Activated naive CD8-positive, alpha-beta T cell treated with anti-CD3 and anti-CD28 coated beads for 36 hours (primary cell): ENCODE data around the gene CIDEB. TPM values are rescaled to one million over a fixed set of nuclear protein-coding genes. Genes with fewer than 3 reads are reported as not detected.

Experiments
- DNase-seq: peaks from one replicate; pipeline ENCODE4 v3.0.0; 2021
- H3K27ac Mint-ChIP-seq: one replicate; pipeline ENCODE4 v1.8.0; 2022; ENCODE audit warnings: mild to moderate bottlenecking, moderate library complexity, mixed read lengths
- H3K27me3 Mint-ChIP-seq: one replicate; pipeline ENCODE4 v1.8.0; 2022; ENCODE audit warnings: mild to moderate bottlenecking, mixed read lengths
- H3K36me3 Mint-ChIP-seq: one replicate; pipeline ENCODE4 v1.8.0; 2021; ENCODE audit warnings: mild to moderate bottlenecking, mixed read lengths
- H3K4me1 Mint-ChIP-seq: one replicate; pipeline ENCODE4 v1.8.0; 2021; ENCODE audit warnings: mixed read lengths
- H3K4me3 Mint-ChIP-seq: one replicate; pipeline ENCODE4 v1.8.0; 2022; ENCODE audit warnings: mild to moderate bottlenecking, moderate library complexity, mixed read lengths
- H3K9me3 Mint-ChIP-seq: one replicate; pipeline ENCODE4 v1.8.0; 2022; ENCODE audit warnings: mixed read lengths
- total RNA-seq, 2 experiments: library from RNA; stranded (reverse); gene quantifications; one replicate each; pipeline ENCODE4 v1.2.3, GENCODE V29; 2021

The CIDEB gene
- total RNA-seq, 2 experiments from 2014 or later, result 6.0 to 6.7 TPM

DNA sequence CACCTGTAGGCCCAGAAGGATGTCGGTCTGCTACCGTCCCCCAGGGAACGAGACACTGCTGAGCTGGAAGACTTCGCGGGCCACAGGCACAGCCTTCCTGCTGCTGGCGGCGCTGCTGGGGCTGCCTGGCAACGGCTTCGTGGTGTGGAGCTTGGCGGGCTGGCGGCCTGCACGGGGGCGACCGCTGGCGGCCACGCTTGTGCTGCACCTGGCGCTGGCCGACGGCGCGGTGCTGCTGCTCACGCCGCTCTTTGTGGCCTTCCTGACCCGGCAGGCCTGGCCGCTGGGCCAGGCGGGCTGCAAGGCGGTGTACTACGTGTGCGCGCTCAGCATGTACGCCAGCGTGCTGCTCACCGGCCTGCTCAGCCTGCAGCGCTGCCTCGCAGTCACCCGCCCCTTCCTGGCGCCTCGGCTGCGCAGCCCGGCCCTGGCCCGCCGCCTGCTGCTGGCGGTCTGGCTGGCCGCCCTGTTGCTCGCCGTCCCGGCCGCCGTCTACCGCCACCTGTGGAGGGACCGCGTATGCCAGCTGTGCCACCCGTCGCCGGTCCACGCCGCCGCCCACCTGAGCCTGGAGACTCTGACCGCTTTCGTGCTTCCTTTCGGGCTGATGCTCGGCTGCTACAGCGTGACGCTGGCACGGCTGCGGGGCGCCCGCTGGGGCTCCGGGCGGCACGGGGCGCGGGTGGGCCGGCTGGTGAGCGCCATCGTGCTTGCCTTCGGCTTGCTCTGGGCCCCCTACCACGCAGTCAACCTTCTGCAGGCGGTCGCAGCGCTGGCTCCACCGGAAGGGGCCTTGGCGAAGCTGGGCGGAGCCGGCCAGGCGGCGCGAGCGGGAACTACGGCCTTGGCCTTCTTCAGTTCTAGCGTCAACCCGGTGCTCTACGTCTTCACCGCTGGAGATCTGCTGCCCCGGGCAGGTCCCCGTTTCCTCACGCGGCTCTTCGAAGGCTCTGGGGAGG lies 3.1 kb upstream of the CIDEB start, which contains the start of gene LTB4R:
Gene LTB4R (plus strand): TSS at position 857 of the 959 bp plus-strand sequence. CDS start 4,150 bp downstream, outside the sequence.
- peak; percentile 77 for DNase-seq
- Mint-ChIP-seq H3K27ac (peak within 1 kb of the TSS; percentile 73), H3K36me3 (peaks cover 42% of the 10 kb centered on the region), H3K4me1 (peaks cover 59% of the 10 kb centered on the region), H3K27me3 (no peaks in the 10 kb centered on the region), H3K9me3 (no peaks in the 10 kb centered on the region), H3K4me3 (peak within 1 kb of the TSS; percentile 73)

DNA sequence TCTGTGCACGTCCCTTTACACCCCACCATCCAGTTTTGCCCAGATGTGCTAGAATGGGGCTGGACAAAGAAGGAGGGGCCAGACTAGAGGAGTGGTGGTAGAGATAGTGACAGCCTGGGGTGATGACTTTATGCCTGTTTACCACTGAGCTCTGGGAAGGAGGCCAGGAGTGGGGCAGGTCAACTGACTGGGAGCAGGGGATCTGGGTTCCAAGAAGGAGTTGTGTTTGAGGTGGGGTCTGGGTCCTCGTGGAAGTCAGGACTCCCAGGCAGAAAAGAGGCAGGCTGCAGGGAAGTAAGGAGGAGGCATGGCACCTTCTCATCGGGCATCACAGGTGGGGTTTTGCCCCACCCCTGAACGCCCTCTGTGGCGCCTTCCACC lies 2.5 kb upstream of the CIDEB start:
- H3K27me3 Mint-ChIP-seq, result no peaks in the 10 kb centered on the region
- peak overlapping the region; percentile 73 for H3K27ac Mint-ChIP-seq
- no peak for DNase-seq
- peak overlapping the region; percentile 73 for H3K4me3 Mint-ChIP-seq
- peaks cover 42% of the 10 kb centered on the region for H3K36me3 Mint-ChIP-seq
- H3K4me1 Mint-ChIP-seq, result peaks cover 59% of the 10 kb centered on the region
- no peaks in the 10 kb centered on the region for H3K9me3 Mint-ChIP-seq

DNA sequence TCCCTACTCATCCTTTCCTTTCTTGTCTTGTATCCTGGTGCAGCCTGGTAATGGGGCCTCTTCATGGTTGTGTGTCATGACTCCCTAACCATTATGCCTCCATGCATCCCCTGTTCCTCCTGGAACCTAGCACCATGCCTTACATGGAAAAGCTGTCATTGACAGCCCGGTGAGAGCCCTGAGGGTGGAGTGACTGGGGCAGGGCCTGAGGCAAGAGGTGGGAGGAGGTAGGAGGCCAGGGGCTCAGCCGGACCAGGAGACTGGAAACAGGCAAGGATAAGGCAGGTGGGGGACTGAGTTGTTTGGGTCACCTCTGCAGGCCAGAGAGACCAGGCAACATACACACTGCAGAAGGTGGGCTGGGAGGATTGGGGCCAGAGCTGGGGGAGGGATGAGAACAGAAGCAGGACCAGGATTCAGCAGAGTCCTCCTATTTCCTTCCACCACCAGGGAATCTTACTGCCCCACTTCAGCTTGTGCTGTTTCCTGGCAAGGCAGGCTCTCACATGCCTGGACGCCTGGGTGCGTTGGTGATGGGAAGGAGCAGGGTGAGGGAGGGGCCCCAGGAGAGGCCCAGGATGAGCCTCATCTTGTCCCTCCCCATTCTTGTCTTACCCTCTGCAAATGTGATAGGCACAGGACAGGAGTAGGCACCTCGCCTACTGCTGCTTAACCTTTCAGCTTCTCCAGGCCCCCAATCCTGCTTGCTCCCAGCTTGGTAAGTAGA lies 1.9 kb upstream of the CIDEB start, which contains the start of gene LTB4R2:
Gene LTB4R2 (plus strand): TSS at position 603 of the 727 bp plus-strand sequence. CDS start 525 bp downstream, outside the sequence.
- DNase-seq, result no peak
- no peaks in the 10 kb centered on the region for H3K9me3 Mint-ChIP-seq
- H3K27me3 Mint-ChIP-seq, result no peaks in the 10 kb centered on the region
- H3K4me3 Mint-ChIP-seq, result peak within 1 kb of the TSS; percentile 73
- H3K4me1 Mint-ChIP-seq, result peaks cover 57% of the 10 kb centered on the region
- H3K36me3 Mint-ChIP-seq, result peaks cover 42% of the 10 kb centered on the region
- peak within 1 kb of the TSS; percentile 73 for H3K27ac Mint-ChIP-seq

DNA sequence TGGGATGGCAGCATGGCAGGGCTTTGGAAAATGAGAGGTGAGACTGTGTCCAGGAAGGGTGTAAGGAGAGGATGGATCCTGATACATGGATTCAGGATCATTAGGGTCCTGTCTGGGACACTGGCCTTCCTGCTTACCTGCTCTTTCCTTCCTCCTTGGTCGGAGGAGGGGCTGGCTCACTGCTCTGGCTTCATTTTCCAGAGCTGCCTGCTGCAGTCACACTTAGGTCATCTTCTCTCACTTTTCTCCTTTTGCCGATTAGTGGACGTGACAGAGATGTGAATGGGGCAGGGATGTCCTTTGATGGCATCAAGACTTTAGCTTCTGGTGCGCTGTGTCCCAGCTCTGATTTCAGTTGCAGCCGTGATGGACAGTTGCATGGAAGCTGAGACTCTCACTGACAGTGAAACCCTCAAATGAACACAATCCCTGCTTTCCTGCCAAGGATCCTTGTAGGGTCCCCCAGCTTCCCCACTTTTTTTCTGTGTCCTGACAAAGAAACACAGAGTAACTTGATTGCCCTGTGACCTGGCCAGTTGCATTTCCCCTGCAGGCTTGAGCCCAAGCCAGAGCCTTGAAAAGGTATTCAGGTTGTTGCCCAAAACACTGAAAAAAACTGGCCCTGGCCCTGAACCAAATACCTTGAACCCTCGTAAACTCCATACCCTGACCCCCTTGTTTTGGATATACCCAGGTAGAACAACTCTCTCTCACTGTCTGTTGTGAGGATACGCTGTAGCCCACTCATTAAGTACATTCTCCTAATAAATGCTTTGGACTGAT lies 756 bp upstream of the CIDEB start:
- H3K4me1 Mint-ChIP-seq, result peaks cover 45% of the 10 kb centered on the region
- no peak for DNase-seq
- H3K36me3 Mint-ChIP-seq, result peaks cover 37% of the 10 kb centered on the region
- no peak overlapping the region for H3K4me3 Mint-ChIP-seq
- H3K27ac Mint-ChIP-seq, result no peak overlapping the region
- H3K27me3 Mint-ChIP-seq, result no peaks in the 10 kb centered on the region
- H3K9me3 Mint-ChIP-seq, result no peaks in the 10 kb centered on the region

DNA sequence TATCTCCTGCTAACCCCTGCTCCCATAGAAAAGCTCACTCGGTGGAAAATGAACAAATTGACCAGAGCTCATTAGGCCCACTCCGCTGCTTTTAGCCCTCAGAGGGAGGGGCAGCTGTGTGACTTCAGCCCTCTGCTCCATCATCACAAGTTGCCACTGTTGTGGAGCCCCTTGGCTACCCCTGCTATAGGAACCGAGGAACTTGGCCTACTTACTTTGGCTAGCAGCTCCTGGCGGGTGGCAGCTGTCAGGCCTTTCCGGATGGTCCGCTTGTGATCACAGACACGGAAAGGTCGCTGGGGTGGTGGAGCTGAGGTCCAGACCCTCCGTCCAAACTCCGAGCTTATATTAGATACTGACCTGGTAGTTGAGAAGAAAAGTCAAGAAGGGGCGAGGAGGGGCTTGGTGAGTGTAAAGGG lies 612 bp downstream of the CIDEB start:
- Mint-ChIP-seq H3K4me1 (peaks cover 35% of the 10 kb centered on the region), H3K4me3 (no peak overlapping the region), H3K36me3 (peaks cover 34% of the 10 kb centered on the region), H3K9me3 (no peaks in the 10 kb centered on the region), H3K27ac (peak overlapping the region; percentile 47), H3K27me3 (no peaks in the 10 kb centered on the region)
- no peak for DNase-seq

DNA sequence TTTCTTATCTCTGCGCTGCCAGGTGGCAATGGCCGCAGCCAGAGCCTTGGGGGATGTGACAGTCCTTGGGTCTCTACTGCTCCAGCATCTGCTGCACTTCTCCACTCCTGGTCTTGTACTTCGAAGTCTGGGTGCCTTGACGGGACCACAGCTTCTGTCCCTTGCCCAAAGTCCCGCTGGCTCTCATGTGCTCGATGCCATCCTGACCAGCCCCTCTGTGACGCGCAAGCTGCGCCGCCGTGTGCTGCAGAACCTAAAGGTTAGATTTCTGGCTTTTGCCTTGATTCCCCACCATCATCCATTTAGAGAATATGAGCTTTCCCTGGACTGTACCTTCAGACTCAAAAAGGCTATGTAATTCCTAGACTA lies 3.8 kb downstream of the CIDEB start:
- no peak for DNase-seq
- no peak overlapping the region for H3K27ac Mint-ChIP-seq
- H3K36me3 Mint-ChIP-seq, result peaks cover 33% of the 10 kb centered on the region
- H3K27me3 Mint-ChIP-seq, result no peaks in the 10 kb centered on the region
- no peak overlapping the region for H3K4me3 Mint-ChIP-seq
- H3K4me1 Mint-ChIP-seq, result peaks cover 37% of the 10 kb centered on the region
- no peaks in the 10 kb centered on the region for H3K9me3 Mint-ChIP-seq

DNA sequence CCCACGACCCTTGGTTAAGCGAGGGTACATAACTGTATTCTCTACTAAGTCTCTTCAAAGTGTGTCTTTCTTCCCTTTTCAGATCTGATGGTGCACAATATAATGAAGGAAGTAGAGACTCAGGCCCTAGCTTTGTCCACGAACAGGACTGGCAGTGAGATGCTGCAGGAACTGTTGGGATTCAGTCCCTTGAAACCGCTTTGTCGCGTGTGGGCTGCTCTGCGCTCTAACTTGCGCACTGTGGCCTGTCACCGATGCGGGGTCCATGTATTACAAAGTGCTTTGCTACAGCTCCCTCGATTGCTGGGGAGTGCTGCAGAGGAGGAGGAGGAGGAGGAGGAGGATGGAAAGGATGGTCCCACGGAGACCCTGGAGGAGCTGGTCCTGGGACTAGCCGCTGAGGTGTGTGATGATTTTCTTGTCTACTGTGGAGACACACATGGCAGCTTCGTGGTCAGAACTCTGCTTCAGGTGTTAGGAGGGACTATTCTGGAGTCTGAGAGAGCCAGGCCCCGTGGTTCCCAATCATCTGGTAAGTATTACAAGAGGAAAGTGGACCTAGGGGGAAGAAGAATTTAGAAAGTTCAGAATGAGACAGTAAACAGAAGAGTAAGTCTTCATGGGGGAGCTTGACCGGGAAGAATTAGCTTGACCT lies 7.3 kb downstream of the CIDEB start:
- H3K4me1 Mint-ChIP-seq, result peaks cover 46% of the 10 kb centered on the region
- H3K9me3 Mint-ChIP-seq, result no peaks in the 10 kb centered on the region
- no peaks in the 10 kb centered on the region for H3K27me3 Mint-ChIP-seq
- DNase-seq, result no peak
- H3K27ac Mint-ChIP-seq, result peak overlapping the region; percentile 91
- H3K4me3 Mint-ChIP-seq, result peak overlapping the region; percentile 89
- H3K36me3 Mint-ChIP-seq, result peaks cover 29% of the 10 kb centered on the region

DNA sequence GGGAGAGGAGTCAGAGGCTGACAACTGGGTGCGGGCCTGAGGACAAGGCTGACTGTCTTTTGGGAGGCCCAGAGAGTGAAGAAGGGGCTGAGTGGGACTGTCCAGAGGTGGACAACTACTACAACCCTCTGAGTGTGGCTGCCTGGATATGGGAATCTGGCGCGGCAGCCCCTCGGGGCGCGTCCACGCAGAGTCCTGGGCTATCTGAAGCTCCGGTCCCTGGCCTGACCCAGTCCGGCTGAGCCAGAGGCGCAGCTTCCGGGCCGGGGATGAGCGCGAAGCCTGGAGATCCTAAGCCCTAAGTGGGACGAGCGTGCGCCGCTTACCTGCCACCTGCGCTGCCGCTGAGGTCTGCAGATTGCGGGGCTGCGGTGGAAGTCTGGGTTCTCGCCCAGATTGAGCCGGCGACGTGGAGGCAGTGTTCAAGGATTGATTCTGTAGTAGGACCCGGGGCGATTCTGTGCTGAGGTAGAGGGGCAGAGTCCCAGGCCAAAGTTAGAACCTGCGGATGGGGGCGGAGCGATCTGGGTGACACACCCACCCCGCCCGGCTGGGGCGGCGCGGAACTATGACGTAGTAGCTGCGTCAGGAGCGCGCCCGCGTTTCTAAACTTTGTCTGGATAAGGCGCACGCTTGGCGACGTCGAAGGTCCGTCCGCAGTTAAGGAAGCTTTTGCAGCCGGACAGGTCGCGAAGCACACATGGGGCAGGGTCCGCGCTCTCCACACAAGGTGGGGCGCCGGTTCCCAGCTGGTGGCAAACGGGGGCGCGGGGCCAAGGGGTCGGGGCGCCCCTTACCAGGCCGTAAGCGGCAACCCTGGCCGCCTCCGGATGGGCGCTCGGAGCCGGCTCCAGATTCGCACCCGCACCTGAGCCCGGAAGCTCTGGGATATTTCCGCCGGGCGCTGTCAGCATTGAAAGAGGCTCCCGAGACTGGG lies 8.3 kb downstream of the CIDEB start, which contains the start of the genes DHRS1 and NOP9:
Gene DHRS1 (minus strand): TSS at position 526 of the 937 bp plus-strand sequence. CDS start 674 bp downstream, outside the sequence.
Gene NOP9 (plus strand): TSS at position 596 of the 937 bp plus-strand sequence. CDS start 105 bp downstream, at position 701.
- peak within 1 kb of the TSS; percentile 91 for H3K27ac Mint-ChIP-seq
- no peaks in the 10 kb centered on the region for H3K27me3 Mint-ChIP-seq
- peaks cover 29% of the 10 kb centered on the region for H3K36me3 Mint-ChIP-seq
- H3K9me3 Mint-ChIP-seq, result no peaks in the 10 kb centered on the region
- H3K4me1 Mint-ChIP-seq, result peaks cover 46% of the 10 kb centered on the region
- peak; percentile 90 for DNase-seq
- peak within 1 kb of the TSS; percentile 89 for H3K4me3 Mint-ChIP-seq

DNA sequence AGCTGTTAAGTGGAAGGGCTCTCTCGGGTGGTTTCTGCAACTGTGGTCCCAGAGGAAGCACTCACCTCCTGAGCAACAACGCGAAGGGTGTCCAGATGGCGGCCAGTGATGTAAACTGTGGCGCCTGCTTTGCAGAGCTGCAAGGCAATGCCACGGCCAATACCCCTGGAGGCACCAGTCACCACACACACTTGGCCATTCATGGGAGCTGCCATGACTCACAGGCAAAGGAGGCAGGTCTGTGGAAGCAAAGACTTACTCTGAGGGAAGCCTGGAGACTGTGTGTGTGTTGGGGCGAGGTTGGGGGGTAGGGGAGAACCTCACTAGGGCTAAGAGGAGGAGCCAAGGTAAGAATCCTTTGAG lies 8.9 kb downstream of the CIDEB start:
- H3K4me3 Mint-ChIP-seq, result peak overlapping the region; percentile 89
- no peaks in the 10 kb centered on the region for H3K9me3 Mint-ChIP-seq
- peaks cover 26% of the 10 kb centered on the region for H3K36me3 Mint-ChIP-seq
- no peaks in the 10 kb centered on the region for H3K27me3 Mint-ChIP-seq
- H3K27ac Mint-ChIP-seq, result peak overlapping the region; percentile 91
- peak; percentile 22 for DNase-seq
- H3K4me1 Mint-ChIP-seq, result peaks cover 46% of the 10 kb centered on the region

DNA sequence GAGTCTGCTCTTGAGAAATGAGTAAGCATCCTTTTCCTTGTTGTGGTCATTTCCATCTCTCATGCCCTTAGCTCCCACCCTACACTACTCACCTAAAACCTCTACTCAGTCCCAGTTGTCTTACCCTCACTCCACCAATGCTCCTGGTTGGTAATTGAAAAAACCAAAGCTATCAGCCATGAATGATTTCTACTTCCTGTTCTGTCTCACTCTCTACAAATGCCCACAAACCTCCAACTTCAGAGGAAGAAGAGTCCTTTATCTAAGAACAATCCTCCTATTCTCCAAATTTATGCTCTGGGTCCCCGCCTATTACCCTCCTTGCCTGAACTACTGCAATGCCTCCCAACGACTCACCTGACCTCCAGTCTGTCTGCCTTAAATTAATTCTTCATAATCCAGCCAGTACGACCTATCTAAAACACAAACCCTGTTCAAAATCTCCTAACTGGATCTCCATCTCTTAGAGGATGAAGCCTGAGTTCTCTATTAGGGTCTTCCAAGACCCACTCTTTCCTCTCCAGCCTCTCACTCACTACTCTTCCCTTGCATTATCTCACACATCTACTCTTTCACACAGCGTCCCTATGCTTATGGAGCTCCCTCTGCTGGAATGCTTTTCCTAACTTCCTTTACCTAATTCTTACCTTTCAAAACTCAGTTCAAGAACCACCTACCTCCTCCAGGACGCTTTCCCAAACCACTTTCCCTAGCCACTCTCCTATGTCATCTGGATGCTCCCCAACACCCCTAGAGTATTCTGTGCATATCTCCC lies 10.4 kb downstream of the CIDEB start:
- peaks cover 43% of the 10 kb centered on the region for H3K4me1 Mint-ChIP-seq
- H3K4me3 Mint-ChIP-seq, result peak overlapping the region; percentile 5
- H3K27ac Mint-ChIP-seq, result peak overlapping the region; percentile 75
- H3K9me3 Mint-ChIP-seq, result no peaks in the 10 kb centered on the region
- H3K27me3 Mint-ChIP-seq, result no peaks in the 10 kb centered on the region
- H3K36me3 Mint-ChIP-seq, result peaks cover 26% of the 10 kb centered on the region
- no peak for DNase-seq

DNA sequence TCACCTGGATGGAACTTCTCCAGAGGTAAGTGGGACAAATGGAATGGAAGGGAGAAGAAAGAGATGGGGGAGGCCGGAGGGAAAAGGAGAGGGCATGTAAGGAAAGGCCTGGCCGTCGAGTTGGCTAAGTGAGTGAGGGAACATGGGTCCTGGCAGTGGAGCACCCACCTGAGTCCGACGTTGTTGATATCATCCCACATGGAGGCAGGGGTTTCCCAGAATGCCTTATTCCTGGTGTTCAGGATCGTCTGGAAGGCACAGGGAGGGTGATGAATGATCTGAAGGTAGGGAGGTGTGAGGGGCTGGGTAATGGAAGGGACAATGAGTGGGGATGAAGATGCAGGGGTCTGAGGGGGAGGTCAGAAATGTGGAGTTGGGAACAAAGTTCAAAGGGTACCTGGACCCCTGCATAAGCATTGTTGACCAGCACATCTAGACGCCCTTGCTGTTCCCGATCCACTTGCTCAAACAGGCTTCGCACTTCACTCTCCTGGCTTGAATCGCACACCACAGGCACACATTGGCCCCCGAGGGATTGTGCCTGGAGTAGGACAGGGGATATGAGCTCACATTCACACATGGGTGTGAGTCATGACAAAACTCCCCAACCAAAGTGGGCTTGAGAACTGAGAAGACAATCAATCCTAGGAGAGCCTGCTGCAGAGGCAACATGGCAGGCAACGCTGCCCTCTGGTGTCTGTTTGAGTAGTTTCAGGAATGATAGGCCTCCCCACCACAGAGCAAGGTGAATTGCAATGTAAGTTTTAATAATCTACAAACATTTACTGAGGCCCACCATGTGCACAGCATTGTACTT lies 11.2 kb downstream of the CIDEB start:
- H3K27ac Mint-ChIP-seq, result peak overlapping the region; percentile 75
- H3K27me3 Mint-ChIP-seq, result no peaks in the 10 kb centered on the region
- peaks cover 19% of the 10 kb centered on the region for H3K36me3 Mint-ChIP-seq
- H3K9me3 Mint-ChIP-seq, result no peaks in the 10 kb centered on the region
- H3K4me1 Mint-ChIP-seq, result peaks cover 47% of the 10 kb centered on the region
- peak overlapping the region; percentile 6 for H3K4me3 Mint-ChIP-seq
- peak; percentile 77 for DNase-seq

DNA sequence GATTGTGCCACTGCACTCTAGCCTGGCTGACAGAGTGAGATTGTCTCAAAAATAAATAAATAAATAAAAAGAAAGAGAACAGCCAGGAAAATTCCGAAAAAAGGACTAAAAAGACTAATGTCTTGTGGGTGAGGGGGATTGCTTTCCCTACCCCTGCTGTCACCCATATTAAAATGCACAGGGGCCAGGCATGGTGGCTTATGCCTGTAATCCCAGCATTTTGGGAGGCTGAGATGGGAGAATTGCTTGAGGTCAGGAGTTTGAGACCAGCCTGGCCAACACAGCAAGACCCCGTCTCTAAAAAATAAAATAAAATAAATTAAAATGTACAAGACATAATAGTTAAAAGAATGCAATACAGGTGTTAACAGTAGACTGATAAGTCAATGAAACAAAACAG lies 14.3 kb downstream of the CIDEB start:
- H3K9me3 Mint-ChIP-seq, result no peaks in the 10 kb centered on the region
- H3K4me1 Mint-ChIP-seq, result peaks cover 49% of the 10 kb centered on the region
- H3K27ac Mint-ChIP-seq, result no peak overlapping the region
- no peak overlapping the region for H3K4me3 Mint-ChIP-seq
- no peak for DNase-seq
- peaks cover 29% of the 10 kb centered on the region for H3K36me3 Mint-ChIP-seq
- no peaks in the 10 kb centered on the region for H3K27me3 Mint-ChIP-seq
